RWPE2 (cell line): ENCODE measurements around the gene TMEM233.
A peak's percentile ranks its signal among the peaks of the same experiment; 100 is the strongest.

Experiments used
- ATAC-seq: fragments of 200-7000 bp; cut with Tn5 transposase; 3 replicates; pipeline ENCODE4 v1.9.1; 2021; ENCODE audit warnings: low read depth
- DNase-seq: peaks from one replicate; pipeline ENCODE4 v3.0.0-alpha.2; 2020; ENCODE audit warnings: low spot score
- H3K27ac ChIP-seq: fragments of 450-650 bp; 2 replicates; pipeline ENCODE4 v1.5.1; 2017; ENCODE audit warnings: mild to moderate bottlenecking; ENCODE audit not compliant: poor library complexity, severe bottlenecking
- H3K27me3 ChIP-seq: fragments of 250-450 bp; sonication (Bioruptor Pico); 2 replicates; pipeline ENCODE4 v1.5.1; 2021; ENCODE audit warnings: mild to moderate bottlenecking, moderate library complexity; ENCODE audit not compliant: insufficient read depth, poor library complexity, severe bottlenecking
- H3K36me3 ChIP-seq: fragments of 250-450 bp; sonication (Bioruptor Pico); 2 replicates; pipeline ENCODE4 v1.5.1; 2020; ENCODE audit warnings: low read depth, mild to moderate bottlenecking, moderate library complexity
- H3K4me1 ChIP-seq: fragments of 250-450 bp; sonication (Bioruptor Pico); 2 replicates; pipeline ENCODE4 v1.5.1; 2021; ENCODE audit warnings: mild to moderate bottlenecking, moderate library complexity; ENCODE audit not compliant: insufficient read depth, poor library complexity, severe bottlenecking
- H3K4me3 ChIP-seq: fragments of 250-450 bp; sonication (Bioruptor Pico); 2 replicates; pipeline ENCODE4 v1.5.1; 2021; ENCODE audit warnings: mild to moderate bottlenecking, moderate library complexity; ENCODE audit not compliant: severe bottlenecking
- H3K9me3 ChIP-seq: fragments of 250-450 bp; sonication (Bioruptor Pico); 2 replicates; pipeline ENCODE4 v1.5.1; 2021; ENCODE audit warnings: mild to moderate bottlenecking, moderate library complexity; ENCODE audit not compliant: severe bottlenecking
- CTCF ChIP-seq: fragments of 450-650 bp; IDR thresholded peaks from one replicate; pipeline ENCODE4 v1.5.1; 2017; ENCODE audit warnings: mild to moderate bottlenecking, moderate library complexity; ENCODE audit not compliant: poor library complexity, severe bottlenecking

The TMEM233 gene

GRCh38 chr12:119601877-119602733 is 8.5 kb downstream of the TMEM233 start:
- Histone ChIP-seq H3K9me3 (no peaks in the 10 kb centered on the region), H3K27ac (no peak overlapping the region), H3K4me3 (no peak overlapping the region), H3K27me3 (peaks cover 3% of the 10 kb centered on the region), H3K36me3 (no peaks in the 10 kb centered on the region), H3K4me1 (no peaks in the 10 kb centered on the region)
- ATAC-seq (no peak), DNase-seq (no peak)
- no peak for TF ChIP-seq CTCF

DNA sequence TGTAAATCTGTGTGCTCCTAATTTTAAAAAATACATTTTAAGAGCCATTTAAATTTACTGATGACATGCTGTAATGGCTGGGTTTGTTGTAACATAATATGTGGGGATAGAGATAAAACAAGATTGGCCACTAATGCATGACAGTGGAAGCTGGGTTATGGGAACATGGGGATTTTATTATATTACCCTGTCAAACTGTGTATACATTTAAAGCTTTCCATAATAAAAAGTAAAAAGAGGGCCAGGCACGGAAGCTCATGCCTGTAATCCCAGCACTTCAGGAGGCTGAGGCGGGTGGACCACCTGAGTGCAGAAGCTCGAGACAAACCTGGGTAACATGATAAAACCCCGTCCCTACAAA is 9.1 kb downstream of the TMEM233 start:
- Histone ChIP-seq H3K27ac (no peak overlapping the region), H3K36me3 (no peaks in the 10 kb centered on the region), H3K4me1 (no peaks in the 10 kb centered on the region), H3K9me3 (no peaks in the 10 kb centered on the region), H3K27me3 (peaks cover 3% of the 10 kb centered on the region), H3K4me3 (no peak overlapping the region)
- no peak for TF ChIP-seq CTCF
- DNase-seq (no peak), ATAC-seq (no peak)

- DNase-seq (no peak), ATAC-seq (no peak)
- H3K4me3 ChIP-seq, result no peak overlapping the region
- no peaks in the 10 kb centered on the region for H3K4me1 ChIP-seq
- H3K27me3 ChIP-seq, result peaks cover 3% of the 10 kb centered on the region
- no peaks in the 10 kb centered on the region for H3K9me3 ChIP-seq
- H3K27ac ChIP-seq, result no peak overlapping the region
- no peak for TF ChIP-seq CTCF
- H3K36me3 ChIP-seq, result no peaks in the 10 kb centered on the region
Measured at GRCh38 chr12:119603767-119604166, 10.2 kb downstream of the TMEM233 start.

- Histone ChIP-seq H3K9me3 (no peaks in the 10 kb centered on the region), H3K36me3 (no peaks in the 10 kb centered on the region), H3K27me3 (no peaks in the 10 kb centered on the region), H3K4me3 (no peak overlapping the region), H3K4me1 (no peaks in the 10 kb centered on the region), H3K27ac (no peak overlapping the region)
- ATAC-seq (no peak), DNase-seq (no peak)
- TF ChIP-seq CTCF, result no peak
Measured at GRCh38 chr12:119609358-119609757, 15.8 kb downstream of the TMEM233 start.

DNA sequence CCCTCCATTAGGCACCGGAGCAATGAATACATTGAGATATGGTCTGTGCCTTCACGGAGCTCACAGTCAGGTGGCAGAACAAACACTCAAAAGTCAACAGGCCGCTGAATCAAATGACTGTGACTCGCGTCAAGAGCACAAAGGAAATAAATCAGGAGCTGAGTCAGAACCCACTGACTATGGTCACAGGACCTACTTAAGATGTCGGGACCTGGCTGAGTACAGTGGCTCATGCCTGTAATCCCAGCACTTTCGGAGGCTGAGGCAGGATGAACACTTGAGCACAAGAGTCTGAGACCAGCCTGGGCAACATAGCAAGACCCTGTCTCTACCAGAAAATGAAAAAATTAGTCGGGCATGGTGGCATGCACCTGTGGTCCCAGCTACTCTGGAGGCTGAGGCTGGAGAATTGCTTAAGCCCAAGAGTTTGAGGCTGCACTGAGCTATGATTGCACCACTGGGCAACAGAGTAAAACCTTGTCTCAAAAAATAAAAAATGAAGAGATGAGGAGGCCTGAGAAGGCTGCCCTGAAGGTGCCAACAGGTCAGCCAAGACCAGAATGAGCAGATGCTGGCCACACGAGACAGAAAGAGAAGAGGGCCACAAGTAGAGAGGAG is 19.9 kb downstream of the TMEM233 start:
- DNase-seq, result no peak
- no peak overlapping the region for H3K4me3 ChIP-seq

More for the DNA sequence above, 19.9 kb downstream of the TMEM233 start:
- H3K9me3 ChIP-seq, result no peaks in the 10 kb centered on the region
- no peak for TF ChIP-seq CTCF
- peak; percentile 38; the same call in 1 of the 3 replicates for ATAC-seq
- no peak overlapping the region for H3K27ac ChIP-seq
- no peaks in the 10 kb centered on the region for H3K27me3 ChIP-seq
- H3K36me3 ChIP-seq, result no peaks in the 10 kb centered on the region
- no peaks in the 10 kb centered on the region for H3K4me1 ChIP-seq
